Measurements from ENCODE around the gene SMIM11. TPM values are rescaled to one million over a fixed set of nuclear protein-coding genes. Genes with fewer than 3 reads are reported as not detected.

SMIM11 gene
- total and polyA plus RNA-seq, 4 experiments from 2014 or later = 4.9 to 18.5 (median 10.2) TPM

GRCh38 chr21:34336756-34337391 lies 38.4 kb upstream of the SMIM11 start:
- Histone ChIP-seq H3K9me3 (ENCODE audit: control insufficient read depth in 1 of 2, low read length in 2 of 2) (no peaks in the 10 kb centered on the region), H3K27ac (ENCODE audit: low read depth, low read length) (no peak overlapping the region), H3K4me1 (ENCODE audit: insufficient read depth, low read length) (no peaks in the 10 kb centered on the region), H3K36me3 (ENCODE audit: insufficient read depth, low read length) (no peaks in the 10 kb centered on the region), H3K4me3 (ENCODE audit: low read length in 2 of 2) (no peak overlapping the region), H3K27me3 (ENCODE audit: insufficient read depth, low read length) (no peaks in the 10 kb centered on the region)
- no peaks in the 10 kb centered on the region for H3K36me3 Mint-ChIP-seq
- H3K9me3 Mint-ChIP-seq = no peaks in the 10 kb centered on the region
- intact Hi-C loops (cut with micrococcal nuclease) = no loop called here
- ChIA-PET CTCF (ENCODE audit: partially characterized antibody) (interaction anchor here (0.7 to 1.3 kb wide), 2 partner anchors 10 to 11 kb away, joined by 3 to 8 read pairs; no protein-coding TSS in a partner anchor), POLR2A (ENCODE audit: partially characterized antibody) (no interaction called here)
- H3K4me3 Mint-ChIP-seq = no peak overlapping the region
- H3K4me1 Mint-ChIP-seq = no peaks in the 10 kb centered on the region
- H3K27ac Mint-ChIP-seq = no peak overlapping the region
- no peak for DNase-seq
- peaks cover 3 to 4% of the 10 kb centered on the region in 2 donors for H3K27me3 Mint-ChIP-seq

- H3K4me1 Mint-ChIP-seq = no peaks in the 10 kb centered on the region
- no peaks in the 10 kb centered on the region for H3K4me1 ChIP-seq (ENCODE audit: insufficient read depth, low read length)
- no peak overlapping the region for H3K4me3 ChIP-seq (ENCODE audit: low read length in 2 of 2)
- ChIA-PET CTCF (ENCODE audit: partially characterized antibody) (interaction anchor here (1.3 to 1.6 kb wide), 2 partner anchors 10 to 414 kb away, joined by 4 to 8 read pairs; no protein-coding TSS in a partner anchor), POLR2A (ENCODE audit: partially characterized antibody) (no interaction called here)
- H3K4me3 Mint-ChIP-seq = no peak overlapping the region
- DNase-seq = no peak
- H3K27ac Mint-ChIP-seq = no peak overlapping the region
- H3K9me3 ChIP-seq (ENCODE audit: control insufficient read depth in 1 of 2, low read length in 2 of 2) = no peaks in the 10 kb centered on the region
- no peaks in the 10 kb centered on the region for H3K27me3 ChIP-seq (ENCODE audit: insufficient read depth, low read length)
- peaks cover 3 to 4% of the 10 kb centered on the region in 2 donors for H3K27me3 Mint-ChIP-seq
- H3K36me3 Mint-ChIP-seq = no peaks in the 10 kb centered on the region
- H3K27ac ChIP-seq (ENCODE audit: low read depth, low read length) = no peak overlapping the region
- H3K36me3 ChIP-seq (ENCODE audit: insufficient read depth, low read length) = no peaks in the 10 kb centered on the region
- intact Hi-C loops (cut with micrococcal nuclease) = no loop called here
- H3K9me3 Mint-ChIP-seq = no peaks in the 10 kb centered on the region
Observed at GRCh38 chr21:34337741-34338140, 37.6 kb upstream of the SMIM11 start.

- H3K4me1 Mint-ChIP-seq = no peaks in the 10 kb centered on the region
- no peak overlapping the region for H3K27ac Mint-ChIP-seq
- ChIA-PET CTCF (ENCODE audit: partially characterized antibody) (interaction anchor here (1.6 kb wide), 1 partner anchor 414 kb away, joined by 4 read pairs; no protein-coding TSS in a partner anchor), POLR2A (ENCODE audit: partially characterized antibody) (no interaction called here)
- no peak overlapping the region for H3K4me3 Mint-ChIP-seq
- Histone ChIP-seq H3K36me3 (ENCODE audit: insufficient read depth, low read length) (no peaks in the 10 kb centered on the region), H3K27ac (ENCODE audit: low read depth, low read length) (no peak overlapping the region), H3K4me1 (ENCODE audit: insufficient read depth, low read length) (no peaks in the 10 kb centered on the region), H3K9me3 (ENCODE audit: control insufficient read depth in 1 of 2, low read length in 2 of 2) (no peaks in the 10 kb centered on the region), H3K27me3 (ENCODE audit: insufficient read depth, low read length) (no peaks in the 10 kb centered on the region), H3K4me3 (ENCODE audit: low read length in 2 of 2) (no peak overlapping the region)
- peaks cover 3 to 4% of the 10 kb centered on the region in 2 donors for H3K27me3 Mint-ChIP-seq
- DNase-seq = no peak
- intact Hi-C loops (cut with micrococcal nuclease) = no loop called here
- no peaks in the 10 kb centered on the region for H3K9me3 Mint-ChIP-seq
- H3K36me3 Mint-ChIP-seq = no peaks in the 10 kb centered on the region
Observed at GRCh38 chr21:34338226-34338625, 37.1 kb upstream of the SMIM11 start.

GRCh38 chr21:34340061-34340460 lies 35.2 kb upstream of the SMIM11 start:
- Histone ChIP-seq H3K36me3 (ENCODE audit: insufficient read depth, low read length) (no peaks in the 10 kb centered on the region), H3K4me3 (ENCODE audit: low read length in 2 of 2) (no peak overlapping the region), H3K27me3 (ENCODE audit: insufficient read depth, low read length) (no peaks in the 10 kb centered on the region), H3K9me3 (ENCODE audit: control insufficient read depth in 1 of 2, low read length in 2 of 2) (no peaks in the 10 kb centered on the region), H3K4me1 (ENCODE audit: insufficient read depth, low read length) (no peaks in the 10 kb centered on the region), H3K27ac (ENCODE audit: low read depth, low read length) (no peak overlapping the region)
- intact Hi-C loops (cut with micrococcal nuclease) = no loop called here
- POLR2A ChIA-PET (ENCODE audit: partially characterized antibody) = no interaction called here
- no peak overlapping the region for H3K4me3 Mint-ChIP-seq
- no peaks in the 10 kb centered on the region for H3K4me1 Mint-ChIP-seq
- H3K36me3 Mint-ChIP-seq = no peaks in the 10 kb centered on the region
- no peaks in the 10 kb centered on the region for H3K9me3 Mint-ChIP-seq
- no peak for DNase-seq
- CTCF ChIA-PET (ENCODE audit: partially characterized antibody) = interaction anchor here (0.9 to 1.4 kb wide), 2 partner anchors 8 to 416 kb away, joined by 3 read pairs; no protein-coding TSS in a partner anchor
- H3K27me3 Mint-ChIP-seq = peaks cover 3 to 4% of the 10 kb centered on the region in 2 donors
- no peak overlapping the region for H3K27ac Mint-ChIP-seq

GRCh38 chr21:34342476-34342875 lies 32.8 kb upstream of the SMIM11 start:
- H3K36me3 Mint-ChIP-seq = no peaks in the 10 kb centered on the region
- H3K9me3 Mint-ChIP-seq = no peaks in the 10 kb centered on the region
- Histone ChIP-seq H3K4me3 (ENCODE audit: low read length in 2 of 2) (no peak overlapping the region), H3K36me3 (ENCODE audit: insufficient read depth, low read length) (no peaks in the 10 kb centered on the region), H3K27me3 (ENCODE audit: insufficient read depth, low read length) (no peaks in the 10 kb centered on the region), H3K27ac (ENCODE audit: low read depth, low read length) (no peak overlapping the region), H3K9me3 (ENCODE audit: control insufficient read depth in 1 of 2, low read length in 2 of 2) (no peaks in the 10 kb centered on the region), H3K4me1 (ENCODE audit: insufficient read depth, low read length) (no peaks in the 10 kb centered on the region)
- peaks cover 3 to 4% of the 10 kb centered on the region in 2 donors for H3K27me3 Mint-ChIP-seq
- H3K4me1 Mint-ChIP-seq = no peaks in the 10 kb centered on the region
- intact Hi-C loops (cut with micrococcal nuclease) = no loop called here
- H3K4me3 Mint-ChIP-seq = no peak overlapping the region
- H3K27ac Mint-ChIP-seq = no peak overlapping the region
- DNase-seq = no peak
- ChIA-PET POLR2A (ENCODE audit: partially characterized antibody) (no interaction called here), CTCF (ENCODE audit: partially characterized antibody) (interaction anchor here (1.4 to 15.7 kb wide), 3 partner anchors 8 to 419 kb away, joined by 6 to 335 read pairs (median 7); no protein-coding TSS in a partner anchor)

GRCh38 chr21:34343347-34343746 lies 32.0 kb upstream of the SMIM11 start:
- Mint-ChIP-seq H3K4me3 (no peak overlapping the region), H3K27ac (no peak overlapping the region), H3K27me3 (peaks cover 5 to 6% of the 10 kb centered on the region in 2 donors), H3K36me3 (no peaks in the 10 kb centered on the region), H3K4me1 (peaks cover 4 to 6% (median 5%) of the 10 kb centered on the region in 4 donors), H3K9me3 (no peaks in the 10 kb centered on the region)
- Histone ChIP-seq H3K9me3 (ENCODE audit: control insufficient read depth in 1 of 2, low read length in 2 of 2) (no peaks in the 10 kb centered on the region), H3K27ac (ENCODE audit: low read depth, low read length) (no peak overlapping the region), H3K27me3 (ENCODE audit: insufficient read depth, low read length) (no peaks in the 10 kb centered on the region), H3K4me3 (ENCODE audit: low read length in 2 of 2) (no peak overlapping the region), H3K4me1 (ENCODE audit: insufficient read depth, low read length) (no peaks in the 10 kb centered on the region), H3K36me3 (ENCODE audit: insufficient read depth, low read length) (no peaks in the 10 kb centered on the region)
- intact Hi-C loops (cut with micrococcal nuclease) = no loop called here
- POLR2A ChIA-PET (ENCODE audit: partially characterized antibody) = no interaction called here
- CTCF ChIA-PET (ENCODE audit: partially characterized antibody) = interaction anchor here (1.4 to 15.7 kb wide), 2 partner anchors 19 to 420 kb away, joined by 7 to 335 read pairs; no protein-coding TSS in a partner anchor
- DNase-seq = no peak

- intact Hi-C loops (cut with micrococcal nuclease) = no loop called here
- DNase-seq = no peak
- no peaks in the 10 kb centered on the region for H3K4me1 ChIP-seq (ENCODE audit: insufficient read depth, low read length)
- Mint-ChIP-seq H3K36me3 (no peaks in the 10 kb centered on the region), H3K27me3 (peaks cover 4 to 6% of the 10 kb centered on the region in 2 donors), H3K4me3 (no peak overlapping the region), H3K27ac (no peak overlapping the region), H3K4me1 (peaks cover 4 to 6% (median 5%) of the 10 kb centered on the region in 4 donors), H3K9me3 (no peaks in the 10 kb centered on the region)
- H3K36me3 ChIP-seq (ENCODE audit: insufficient read depth, low read length) = no peaks in the 10 kb centered on the region
- ChIA-PET POLR2A (ENCODE audit: partially characterized antibody) (no interaction called here), CTCF (ENCODE audit: partially characterized antibody) (interaction anchor here (1.1 to 15.7 kb wide), 2 partner anchors 398 to 420 kb away, joined by 3 to 335 read pairs; no protein-coding TSS in a partner anchor)
- H3K27me3 ChIP-seq (ENCODE audit: insufficient read depth, low read length) = no peaks in the 10 kb centered on the region
- H3K9me3 ChIP-seq (ENCODE audit: control insufficient read depth in 1 of 2, low read length in 2 of 2) = no peaks in the 10 kb centered on the region
- no peak overlapping the region for H3K27ac ChIP-seq (ENCODE audit: low read depth, low read length)
- no peak overlapping the region for H3K4me3 ChIP-seq (ENCODE audit: low read length in 2 of 2)
Observed at GRCh38 chr21:34343838-34344381, 31.4 kb upstream of the SMIM11 start.
